AG08395 (cell line): Measurements from ENCODE around the gene STAG2.
"Not testable (repeated sequence)": the region's sequence is repeated elsewhere in the genome, so short reads cannot be mapped to it uniquely, and the experiment has no call there.

Source experiments
- DNase-seq: peaks from one replicate; pipeline ENCODE4 v3.0.0; 2012; ENCODE audit warnings: mixed read lengths, low spot score

The STAG2 gene

GRCh38 chrX:124035657-124036056, 74.2 kb downstream of the STAG2 start:
- DNase-seq: no peak

GRCh38 chrX:124042042-124042441, 80.5 kb downstream of the STAG2 start:
- no peak for DNase-seq

GRCh38 chrX:124045109-124045508, 83.6 kb downstream of the STAG2 start:
- DNase-seq: no peak

GRCh38 chrX:124084417-124084816, 122.9 kb downstream of the STAG2 start:
- DNase-seq: not testable (repeated sequence)

GRCh38 chrX:124085063-124085462, 123.6 kb downstream of the STAG2 start:
- no peak for DNase-seq

- DNase-seq: no peak
Observed at GRCh38 chrX:124086411-124086810, 124.9 kb downstream of the STAG2 start.

- DNase-seq: no peak
Observed at GRCh38 chrX:124087000-124087746, 125.7 kb downstream of the STAG2 start.

- no peak for DNase-seq
Observed at GRCh38 chrX:124093222-124093621, 131.7 kb downstream of the STAG2 start.

- no peak for DNase-seq
Observed at GRCh38 chrX:124097116-124097515, 135.6 kb downstream of the STAG2 start.

- peak; percentile 35 for DNase-seq
Observed at GRCh38 chrX:124098089-124098488, 136.6 kb downstream of the STAG2 start.

- DNase-seq: no peak
Observed at GRCh38 chrX:124103966-124104365, 142.5 kb downstream of the STAG2 start.

GRCh38 chrX:124104512-124104911, 143.0 kb downstream of the STAG2 start:
- DNase-seq: not testable (repeated sequence)

GRCh38 chrX:124113621-124114600, 152.4 kb downstream of the STAG2 start:
- DNase-seq: no peak

- DNase-seq: no peak
Observed at GRCh38 chrX:124117325-124117724, 155.8 kb downstream of the STAG2 start.

- DNase-seq: no peak
Observed at GRCh38 chrX:124125471-124125870, 164.0 kb downstream of the STAG2 start.

- no peak for DNase-seq
Observed at GRCh38 chrX:124127496-124127895, 166.0 kb downstream of the STAG2 start.

GRCh38 chrX:124132437-124132836, 170.9 kb downstream of the STAG2 start:
- DNase-seq: not testable (repeated sequence)

- DNase-seq: no peak
Observed at GRCh38 chrX:124145749-124146148, 184.2 kb downstream of the STAG2 start.

GRCh38 chrX:124151195-124151594, 189.7 kb downstream of the STAG2 start:
- DNase-seq: no peak
